HUES48 (cell line): ENCODE results near the gene PTPN5.
"Not testable (repeated sequence)": the region's sequence is repeated elsewhere in the genome, so short reads cannot be mapped to it uniquely, and the experiment has no call there.

ENCODE experiments used
- H3K27ac ChIP-seq: one replicate; pipeline ENCODE4 v1.7.0; 2013; ENCODE audit warnings: low read depth, low read length, inconsistent platforms
- H3K27me3 ChIP-seq: 2 replicates; pipeline ENCODE4 v1.6.1; 2013; ENCODE audit warnings: mild to moderate bottlenecking, low read length; ENCODE audit not compliant: control insufficient read depth, insufficient read depth
- H3K36me3 ChIP-seq: 2 replicates; pipeline ENCODE4 v1.6.1; 2013; ENCODE audit warnings: low read length; ENCODE audit not compliant: control insufficient read depth, insufficient read depth
- H3K4me1 ChIP-seq: 2 replicates; pipeline ENCODE4 v1.6.1; 2013; ENCODE audit warnings: mild to moderate bottlenecking, low read length; ENCODE audit not compliant: control insufficient read depth, insufficient read depth
- H3K4me3 ChIP-seq: 2 replicates; pipeline ENCODE4 v1.5.1; 2013; ENCODE audit warnings: mild to moderate bottlenecking, low read depth, low read length
- H3K9ac ChIP-seq: 2 replicates; pipeline ENCODE4 v1.6.1; 2013; ENCODE audit warnings: mild to moderate bottlenecking, low read depth, low read length, moderate library complexity
- H3K9me3 ChIP-seq: 2 replicates; pipeline ENCODE4 v1.6.1; 2013; ENCODE audit warnings: low read length; ENCODE audit not compliant: control insufficient read depth, insufficient read depth

PTPN5 gene

GRCh38 chr11:18791207-18791968, at the start of gene PTPN5:
Gene PTPN5, minus strand, starts transcription at chr11:18791798. Its CDS starts 19,840 bp downstream, at chr11:18771958.
- peaks cover 60% of the 10 kb centered on the region for H3K27me3 ChIP-seq
- H3K27ac ChIP-seq = no peak within 1 kb of the TSS
- H3K36me3 ChIP-seq = no peaks in the 10 kb centered on the region
- H3K9me3 ChIP-seq = no peaks in the 10 kb centered on the region
- H3K9ac ChIP-seq = peak within 1 kb of the TSS; percentile 19; the same call in 1 of the 2 replicates
- H3K4me1 ChIP-seq = no peaks in the 10 kb centered on the region
- peak within 1 kb of the TSS; percentile 70 for H3K4me3 ChIP-seq

DNA sequence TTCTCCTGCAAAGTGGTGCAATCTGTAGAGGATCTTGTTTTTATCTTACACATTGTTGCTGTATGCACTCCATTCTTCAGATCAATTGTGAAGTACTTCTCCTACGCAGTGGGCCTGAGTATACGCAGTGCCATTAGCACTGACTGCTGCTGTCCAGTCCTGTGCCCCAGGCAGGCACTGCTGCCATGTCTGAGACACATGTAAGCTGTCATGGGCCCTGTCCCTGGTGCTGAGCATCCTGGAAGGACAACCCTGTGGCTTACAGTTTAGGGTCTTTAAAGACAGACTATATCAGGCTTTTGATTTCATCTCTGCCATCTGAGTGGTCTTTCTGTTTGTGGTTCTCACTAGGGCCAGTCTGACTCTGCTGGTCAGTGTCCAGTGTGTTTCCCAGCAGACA, 44.8 kb upstream of the PTPN5 start:
- Histone ChIP-seq H3K27ac (no peak overlapping the region), H3K4me1 (no peaks in the 10 kb centered on the region), H3K9ac (no peak overlapping the region), H3K9me3 (no peaks in the 10 kb centered on the region), H3K36me3 (no peaks in the 10 kb centered on the region), H3K27me3 (no peaks in the 10 kb centered on the region), H3K4me3 (no peak overlapping the region)

DNA sequence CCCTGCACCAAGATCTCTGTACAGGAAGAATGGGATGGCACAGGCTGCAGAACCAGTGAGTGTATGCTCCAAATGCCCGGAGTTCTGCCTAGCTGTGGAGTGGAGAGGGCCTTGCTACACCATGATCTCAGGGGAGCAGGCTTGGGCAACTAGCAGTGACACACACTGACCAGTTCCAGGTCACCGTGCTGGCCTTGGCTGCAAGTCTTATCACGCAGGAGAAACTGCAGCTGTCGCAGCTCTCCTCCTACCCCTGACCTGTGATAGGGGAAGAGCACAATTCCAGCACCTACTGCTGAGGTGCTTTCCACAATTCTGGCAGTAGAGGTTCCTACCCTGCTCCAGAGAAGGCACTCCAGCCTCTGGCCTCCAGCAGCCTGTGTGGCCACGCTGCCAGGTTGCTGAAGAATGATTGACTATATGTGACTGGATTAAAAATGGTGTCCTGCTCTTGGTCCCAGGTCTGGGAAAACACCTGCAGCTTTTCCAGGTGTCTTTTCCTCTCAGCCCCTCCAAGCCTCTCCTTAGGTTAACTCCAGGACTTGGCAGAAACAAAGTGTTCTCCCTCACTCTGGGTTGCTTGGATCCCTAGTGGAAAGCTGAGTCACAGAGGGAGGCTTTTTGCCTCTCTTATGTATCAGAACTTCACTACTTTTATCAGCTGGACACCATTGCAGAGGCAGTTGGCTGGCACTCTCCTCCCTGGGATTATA, 43.3 kb upstream of the PTPN5 start:
- H3K27me3 ChIP-seq = no peaks in the 10 kb centered on the region
- no peaks in the 10 kb centered on the region for H3K9me3 ChIP-seq
- H3K27ac ChIP-seq = no peak overlapping the region
- H3K4me1 ChIP-seq = no peaks in the 10 kb centered on the region
- H3K4me3 ChIP-seq = no peak overlapping the region
- H3K36me3 ChIP-seq = no peaks in the 10 kb centered on the region
- H3K9ac ChIP-seq = no peak overlapping the region

GRCh38 chr11:18820160-18820559, 28.6 kb upstream of the PTPN5 start:
- H3K4me3 ChIP-seq, H3K27ac ChIP-seq, H3K27me3 ChIP-seq, H3K36me3 ChIP-seq, H3K4me1 ChIP-seq, H3K9me3 ChIP-seq, H3K9ac ChIP-seq: not testable (repeated sequence)

DNA sequence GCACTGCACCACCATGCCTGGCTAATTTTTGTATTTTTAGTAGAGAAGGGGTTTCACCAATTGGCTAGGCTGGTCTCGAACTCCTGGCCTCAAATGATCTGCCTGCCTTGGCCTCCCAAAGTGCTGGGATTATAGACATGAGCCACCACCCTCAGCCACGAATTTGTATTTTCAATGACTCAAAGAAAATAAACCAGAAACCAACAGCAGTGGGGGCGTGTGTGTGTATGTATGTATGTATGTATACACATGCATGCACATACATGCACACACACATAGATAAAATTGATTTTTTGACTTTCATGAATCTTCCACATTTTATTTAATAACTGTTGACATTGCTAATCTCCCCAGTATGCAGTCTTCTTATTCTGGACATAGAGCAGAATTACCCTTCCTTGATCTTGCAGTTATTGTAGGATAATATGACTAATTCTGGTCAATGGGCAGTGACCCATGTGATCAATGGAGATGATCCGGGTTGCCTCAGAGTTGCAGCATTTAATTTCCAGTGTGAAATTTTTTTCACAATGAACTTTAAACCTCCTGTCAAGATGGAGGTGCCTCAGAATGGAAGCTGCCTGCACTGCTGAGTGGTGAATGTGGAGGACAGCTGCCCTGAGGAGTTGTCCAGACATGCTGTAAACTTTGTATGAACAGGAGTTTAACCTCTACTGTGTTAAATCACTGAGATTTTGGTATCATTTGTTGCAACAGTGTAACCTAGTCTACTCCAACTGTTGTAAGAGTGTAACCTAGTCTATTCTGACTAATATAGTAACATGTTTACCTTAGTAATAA, 12.8 kb upstream of the PTPN5 start:
- Histone ChIP-seq H3K27me3 (peaks cover 12% of the 10 kb centered on the region; the same call in 1 of the 2 replicates), H3K4me3 (no peak overlapping the region), H3K9ac (no peak overlapping the region), H3K27ac (no peak overlapping the region), H3K9me3 (no peaks in the 10 kb centered on the region), H3K36me3 (no peaks in the 10 kb centered on the region), H3K4me1 (no peaks in the 10 kb centered on the region)

DNA sequence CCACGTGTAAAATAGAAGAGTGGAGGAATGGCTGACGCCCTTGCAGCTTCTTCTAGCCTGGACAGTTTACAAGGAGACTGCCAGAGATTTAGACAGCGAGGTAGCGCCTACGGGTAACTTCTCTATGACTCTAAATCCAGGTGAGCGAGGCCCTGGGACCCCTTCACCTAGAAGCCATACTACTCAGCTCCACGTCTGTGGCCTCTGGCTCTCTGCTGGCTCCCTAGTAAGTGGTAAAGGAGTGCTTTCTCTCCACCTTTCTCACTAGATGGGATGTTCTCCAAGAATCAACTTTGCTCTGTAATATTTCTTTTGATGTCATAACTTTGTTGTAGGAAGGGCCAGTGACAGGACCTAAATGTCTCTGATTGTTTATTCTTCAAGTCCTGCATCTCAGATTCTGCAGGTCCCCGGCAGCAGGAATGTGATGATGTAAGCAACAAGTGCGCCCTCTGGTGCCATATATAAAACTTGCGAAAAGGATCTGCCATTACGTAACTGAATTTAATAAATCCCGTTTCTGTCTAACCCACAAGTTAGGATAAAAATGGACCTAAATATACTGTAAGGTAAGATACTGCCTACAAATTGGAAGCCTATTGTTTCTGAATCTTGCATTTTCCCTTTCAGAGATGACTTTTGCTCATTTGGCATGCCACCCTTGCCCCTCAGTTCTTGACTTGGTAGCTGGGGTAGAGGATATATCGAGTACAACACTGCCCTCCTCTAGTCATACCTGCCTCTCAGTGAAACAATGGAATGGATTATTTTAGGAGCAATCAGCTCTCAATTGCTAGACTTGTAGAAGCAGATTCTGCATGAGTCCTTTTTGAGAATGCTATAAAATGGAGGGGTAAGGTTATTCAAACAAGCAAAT, 11.0 kb upstream of the PTPN5 start:
- H3K9ac ChIP-seq = no peak overlapping the region
- peaks cover 11% of the 10 kb centered on the region for H3K27me3 ChIP-seq
- no peaks in the 10 kb centered on the region for H3K36me3 ChIP-seq
- H3K4me3 ChIP-seq = no peak overlapping the region
- H3K4me1 ChIP-seq = no peaks in the 10 kb centered on the region
- H3K27ac ChIP-seq = no peak overlapping the region
- H3K9me3 ChIP-seq = no peaks in the 10 kb centered on the region

- Histone ChIP-seq H3K36me3 (no peaks in the 10 kb centered on the region), H3K4me3 (no peak overlapping the region), H3K9ac (no peak overlapping the region), H3K27me3 (peaks cover 28% of the 10 kb centered on the region), H3K4me1 (no peaks in the 10 kb centered on the region), H3K27ac (no peak overlapping the region), H3K9me3 (no peaks in the 10 kb centered on the region)
Observed at GRCh38 chr11:18798799-18799469, 7.3 kb upstream of the PTPN5 start.

DNA sequence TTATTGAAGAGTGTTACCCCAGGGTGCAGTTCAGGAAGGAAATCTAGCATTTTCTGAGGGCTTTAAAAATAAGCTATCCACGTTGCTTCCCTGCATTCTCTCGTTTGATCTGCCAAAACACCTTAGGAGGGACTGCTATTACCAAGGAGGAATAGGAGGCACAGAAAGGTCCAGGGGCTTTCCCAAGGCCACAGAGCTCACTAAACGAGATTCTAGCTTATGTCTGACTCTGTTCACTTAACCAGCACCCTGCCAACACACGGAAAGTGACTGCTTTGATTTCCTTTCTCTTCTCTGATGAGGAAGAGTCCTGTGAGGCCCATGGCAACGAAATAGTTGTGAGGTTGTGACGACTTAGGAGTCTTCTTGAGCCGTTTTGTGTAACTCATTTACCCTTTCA, 3.4 kb upstream of the PTPN5 start:
- Histone ChIP-seq H3K27me3 (peaks cover 55% of the 10 kb centered on the region), H3K36me3 (no peaks in the 10 kb centered on the region), H3K27ac (no peak overlapping the region), H3K4me1 (no peaks in the 10 kb centered on the region), H3K4me3 (no peak overlapping the region), H3K9me3 (no peaks in the 10 kb centered on the region), H3K9ac (no peak overlapping the region)

DNA sequence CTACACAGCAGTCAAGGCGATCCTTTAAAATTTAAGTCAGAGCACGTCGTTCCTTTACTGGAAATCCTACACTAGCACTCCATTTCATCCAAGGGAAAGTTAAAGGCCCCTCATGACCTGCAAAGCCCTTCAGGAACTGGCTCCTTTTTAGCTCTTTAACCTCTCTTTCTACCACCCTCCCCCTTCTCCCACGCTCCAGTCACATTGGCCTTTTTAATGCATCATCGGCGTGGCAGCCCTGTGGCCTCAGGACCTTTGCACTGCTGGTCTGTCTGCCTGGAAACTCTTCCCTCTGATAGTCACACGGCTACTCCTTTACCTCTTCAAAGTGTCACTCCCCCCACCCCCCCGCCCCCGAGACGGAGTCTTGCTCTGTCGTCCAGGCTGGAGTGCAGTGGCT, 1.2 kb upstream of the PTPN5 start:
- H3K9me3 ChIP-seq = no peaks in the 10 kb centered on the region
- H3K27me3 ChIP-seq = peaks cover 64% of the 10 kb centered on the region
- H3K9ac ChIP-seq = no peak overlapping the region
- no peaks in the 10 kb centered on the region for H3K36me3 ChIP-seq
- H3K4me3 ChIP-seq = peak overlapping the region; percentile 70
- H3K4me1 ChIP-seq = no peaks in the 10 kb centered on the region
- no peak overlapping the region for H3K27ac ChIP-seq
